Measurements from ENCODE around the gene APC2. TPM values are rescaled to one million over a fixed set of nuclear protein-coding genes. Genes with fewer than 3 reads are reported as not detected.
A peak's percentile ranks its signal among the peaks of the same experiment; 100 is the strongest.
"Not testable (repeated sequence)": the region's sequence is repeated elsewhere in the genome, so short reads cannot be mapped to it uniquely, and the experiment has no call there.

The APC2 gene
- total RNA-seq, 1 experiment from 2014 or later = 0.31 TPM

- peak within 1 kb of the TSS; percentile 61 for H3K4me3 ChIP-seq (ENCODE audit: insufficient read depth, low read depth, low read length)
- H3K27me3 ChIP-seq (ENCODE audit: control insufficient read depth, insufficient read depth, low read length) = peaks cover 19% of the 10 kb centered on the region
- peak; percentile 100 for DNase-seq
- H3K36me3 ChIP-seq (replicated peaks; ENCODE audit: control insufficient read depth, insufficient read depth, low read length) = no peaks in the 10 kb centered on the region
Measured at GRCh38 chr19:1490311-1491113, 40.6 kb downstream of the APC2 start, which contains the start of gene PCSK4. PCSK4 (minus strand) TSS chr19:1490350; CDS start chr19:1490346, 4 bp downstream.

DNA sequence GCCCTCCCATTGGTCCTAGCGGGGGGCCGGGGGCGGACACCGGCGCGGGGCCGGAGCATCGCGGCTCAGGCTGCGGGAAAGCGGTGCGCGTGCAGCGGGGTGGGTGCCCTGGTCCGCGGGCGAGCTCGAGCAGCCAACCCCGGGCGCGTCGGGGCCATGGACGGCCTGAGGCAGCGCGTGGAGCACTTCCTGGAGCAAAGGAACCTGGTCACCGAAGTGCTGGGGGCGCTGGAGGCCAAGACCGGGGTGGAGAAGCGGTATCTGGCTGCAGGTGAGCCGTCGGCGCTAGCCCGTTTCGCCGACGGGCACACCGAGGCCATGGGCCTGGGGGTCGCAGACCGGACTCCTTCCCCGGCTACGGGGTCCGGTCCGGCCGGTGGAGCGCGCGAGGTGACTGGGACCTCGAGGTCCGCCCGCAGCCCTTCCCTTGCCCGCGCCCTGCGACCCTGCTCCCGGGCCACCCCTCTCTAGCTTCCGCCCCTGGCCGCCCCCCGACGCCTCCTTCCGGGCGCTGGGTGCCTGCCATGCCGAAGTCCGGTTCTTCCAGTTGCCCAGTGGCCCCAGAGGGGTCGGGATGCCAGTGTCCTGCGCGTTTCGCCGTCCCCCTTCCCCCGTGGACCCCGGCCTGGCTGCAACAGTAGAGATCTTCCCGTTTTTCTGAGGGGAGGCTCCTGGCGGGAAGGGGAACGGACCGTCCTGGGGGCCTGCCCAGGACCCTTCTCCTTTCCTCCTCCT lies 41.4 kb downstream of the APC2 start, which contains the start of gene REEP6:
REEP6 (plus strand) TSS at position 68 of the 735 bp plus-strand sequence; CDS start at position 157, 89 bp downstream.
- no peak for DNase-seq
- Histone ChIP-seq H3K36me3 (replicated peaks; ENCODE audit: control insufficient read depth, insufficient read depth, low read length) (no peaks in the 10 kb centered on the region), H3K4me3 (ENCODE audit: insufficient read depth, low read depth, low read length) (peak within 1 kb of the TSS; percentile 61), H3K27me3 (ENCODE audit: control insufficient read depth, insufficient read depth, low read length) (peaks cover 19% of the 10 kb centered on the region)

DNA sequence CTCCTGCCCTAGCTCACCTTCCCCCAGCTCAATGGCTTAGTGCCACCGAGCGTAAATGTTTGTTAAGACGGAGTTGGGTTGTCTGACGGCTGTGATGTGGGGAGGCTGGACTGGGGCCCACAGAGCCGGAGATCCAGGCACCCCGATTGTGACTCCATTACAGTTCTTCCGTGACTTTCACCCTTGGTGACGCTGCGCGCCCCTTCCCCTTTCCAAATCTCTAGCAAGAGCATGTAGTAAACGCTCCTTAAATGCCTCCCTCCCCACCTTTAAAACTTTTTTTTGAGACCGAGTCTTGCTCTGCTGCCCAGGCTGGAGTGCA lies 41.9 kb downstream of the APC2 start:
- Histone ChIP-seq H3K4me3 (ENCODE audit: insufficient read depth, low read depth, low read length) (peak overlapping the region; percentile 61), H3K27me3 (ENCODE audit: control insufficient read depth, insufficient read depth, low read length) (peaks cover 19% of the 10 kb centered on the region), H3K36me3 (replicated peaks; ENCODE audit: control insufficient read depth, insufficient read depth, low read length) (no peaks in the 10 kb centered on the region)
- DNase-seq = no peak

DNA sequence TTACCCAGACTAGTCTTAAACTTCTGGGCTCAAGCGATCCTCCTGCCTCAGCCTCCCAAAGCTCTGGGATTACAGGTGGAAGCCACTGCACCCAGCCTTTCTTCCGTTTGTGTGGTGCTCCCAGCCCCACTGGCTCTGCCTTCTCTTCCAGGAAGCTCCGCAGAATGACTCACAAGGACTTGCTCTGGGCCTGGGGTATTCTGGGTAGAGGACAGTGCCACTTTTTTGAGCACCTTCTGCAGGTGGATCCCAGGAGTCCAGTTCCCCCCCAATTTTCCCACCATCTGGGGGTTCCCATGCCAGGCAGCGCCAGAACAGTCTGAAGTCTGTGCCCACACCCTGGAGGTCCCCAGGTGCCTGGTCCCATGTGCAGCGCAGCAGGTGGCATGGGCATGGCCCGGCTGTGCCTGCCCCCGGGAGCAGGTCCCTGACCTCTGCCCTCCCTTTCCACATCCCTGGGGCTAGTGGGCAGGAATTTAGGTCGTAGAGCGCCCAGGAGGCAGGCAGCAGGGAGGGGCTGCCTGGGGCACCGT lies 42.6 kb downstream of the APC2 start:
- DNase-seq = no peak
- H3K36me3 ChIP-seq (replicated peaks; ENCODE audit: control insufficient read depth, insufficient read depth, low read length) = no peaks in the 10 kb centered on the region
- no peak overlapping the region for H3K4me3 ChIP-seq (ENCODE audit: insufficient read depth, low read depth, low read length)
- peaks cover 19% of the 10 kb centered on the region for H3K27me3 ChIP-seq (ENCODE audit: control insufficient read depth, insufficient read depth, low read length)

DNA sequence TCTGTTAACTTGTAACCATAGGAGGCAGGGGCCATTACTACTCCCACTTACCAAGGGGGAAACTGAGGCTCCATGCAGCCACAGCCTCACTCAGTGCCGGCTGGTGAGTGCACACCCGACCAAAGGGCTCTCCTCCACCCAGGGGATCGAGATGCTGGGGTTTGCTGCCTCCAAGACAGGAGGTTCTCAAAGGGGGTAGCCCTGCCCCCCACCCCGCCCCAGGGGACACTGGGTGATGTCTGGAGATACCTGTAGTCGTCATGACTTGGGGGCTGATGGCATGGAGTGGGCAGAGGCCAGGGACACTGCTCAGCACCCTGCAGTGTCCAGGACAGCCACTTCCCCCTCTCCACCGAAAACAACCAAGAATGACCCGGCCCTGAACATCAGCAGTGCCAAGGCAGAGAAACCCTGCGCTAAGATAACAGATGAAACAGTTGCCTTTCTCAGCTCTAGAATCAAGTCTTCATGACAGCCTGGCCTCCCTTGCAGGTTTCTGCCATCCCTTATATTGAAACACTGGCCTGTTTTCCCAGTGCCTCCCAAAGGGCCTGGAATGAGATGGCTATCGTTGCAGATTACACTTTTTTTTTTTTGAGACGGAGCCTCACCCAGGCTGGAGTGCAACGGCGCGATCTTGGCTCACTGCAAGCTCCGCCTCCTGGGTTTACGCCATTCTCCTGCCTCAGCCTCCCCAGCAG lies 44.3 kb downstream of the APC2 start:
- no peak overlapping the region for H3K4me3 ChIP-seq (ENCODE audit: insufficient read depth, low read depth, low read length)
- H3K27me3 ChIP-seq (ENCODE audit: control insufficient read depth, insufficient read depth, low read length) = peaks cover 19% of the 10 kb centered on the region
- no peaks in the 10 kb centered on the region for H3K36me3 ChIP-seq (replicated peaks; ENCODE audit: control insufficient read depth, insufficient read depth, low read length)
- no peak for DNase-seq

DNA sequence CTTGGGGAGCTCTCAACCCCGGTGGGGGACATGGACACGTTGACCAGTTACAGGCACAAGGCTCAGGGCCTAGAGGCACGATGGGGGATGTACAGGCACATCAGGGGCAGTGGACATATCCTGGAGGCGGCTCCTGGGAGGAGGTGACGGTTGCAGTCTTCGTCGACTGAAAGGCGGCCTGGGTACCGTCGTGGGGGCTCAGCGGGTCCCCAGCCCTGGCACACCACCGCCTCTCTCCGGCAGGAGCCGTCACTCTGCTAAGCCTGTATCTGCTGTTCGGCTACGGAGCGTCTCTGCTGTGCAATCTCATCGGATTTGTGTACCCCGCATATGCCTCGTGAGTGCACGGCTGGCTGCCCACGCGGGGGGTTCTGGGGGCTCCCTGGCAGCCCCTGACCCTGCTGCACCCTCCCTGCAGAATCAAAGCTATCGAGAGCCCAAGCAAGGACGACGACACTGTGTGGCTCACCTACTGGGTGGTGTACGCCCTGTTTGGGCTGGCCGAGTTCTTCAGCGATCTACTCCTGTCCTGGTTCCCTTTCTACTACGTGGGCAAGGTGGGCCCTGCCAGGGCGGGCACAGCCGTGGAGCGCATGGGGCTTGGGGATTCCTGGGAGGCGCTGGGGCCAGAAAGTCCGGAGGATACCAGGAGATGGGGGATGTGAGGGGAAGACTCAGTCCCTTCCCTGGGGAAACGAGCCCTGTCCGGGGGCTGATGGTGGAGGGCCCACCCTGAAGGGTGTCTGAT lies 45.3 kb downstream of the APC2 start:
- Histone ChIP-seq H3K4me3 (ENCODE audit: insufficient read depth, low read depth, low read length) (no peak overlapping the region), H3K27me3 (ENCODE audit: control insufficient read depth, insufficient read depth, low read length) (peaks cover 17% of the 10 kb centered on the region), H3K36me3 (replicated peaks; ENCODE audit: control insufficient read depth, insufficient read depth, low read length) (no peaks in the 10 kb centered on the region)
- no peak for DNase-seq

DNA sequence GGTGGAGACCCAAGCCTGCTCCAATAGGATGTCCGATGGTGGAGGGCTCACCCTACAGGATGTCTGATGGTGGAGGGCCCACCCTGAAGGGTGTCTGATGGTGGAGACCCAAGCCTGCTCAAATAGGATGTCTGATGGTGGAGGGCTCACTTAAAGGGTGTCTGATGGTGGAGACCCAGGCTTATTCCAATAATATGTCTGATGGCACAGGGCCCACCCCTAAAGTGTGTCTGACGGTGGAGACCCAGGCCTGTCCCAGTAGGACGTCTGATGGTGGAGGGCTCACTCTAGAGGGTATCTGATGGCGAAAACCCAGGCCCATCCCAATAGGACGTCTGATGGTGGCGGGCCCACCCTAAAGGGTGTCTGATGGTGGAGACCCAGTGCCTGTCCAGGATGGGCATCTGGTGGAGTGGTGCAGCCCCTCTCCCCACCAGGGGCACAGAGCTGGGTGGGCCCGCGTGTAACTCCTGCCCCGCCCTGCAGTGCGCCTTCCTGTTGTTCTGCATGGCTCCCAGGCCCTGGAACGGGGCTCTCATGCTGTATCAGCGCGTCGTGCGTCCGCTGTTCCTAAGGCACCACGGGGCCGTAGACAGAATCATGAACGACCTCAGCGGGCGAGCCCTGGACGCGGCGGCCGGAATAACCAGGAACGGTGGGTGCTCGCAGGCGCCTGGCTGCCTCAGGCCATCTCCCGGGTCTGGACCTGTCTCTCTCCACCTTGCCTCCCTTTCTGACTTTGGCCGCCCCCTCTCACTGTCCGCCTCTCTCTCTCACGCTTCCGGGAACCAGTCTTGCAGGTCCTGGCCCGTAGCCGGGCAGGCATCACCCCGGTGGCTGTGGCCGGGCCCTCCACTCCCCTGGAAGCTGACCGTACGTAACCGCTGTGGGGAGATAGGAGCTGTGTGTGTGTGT lies 46.1 kb downstream of the APC2 start:
- H3K4me3 ChIP-seq (ENCODE audit: insufficient read depth, low read depth, low read length) = no peak overlapping the region
- no peaks in the 10 kb centered on the region for H3K36me3 ChIP-seq (replicated peaks; ENCODE audit: control insufficient read depth, insufficient read depth, low read length)
- no peak for DNase-seq
- H3K27me3 ChIP-seq (ENCODE audit: control insufficient read depth, insufficient read depth, low read length) = peaks cover 17% of the 10 kb centered on the region

- peaks cover 8% of the 10 kb centered on the region for H3K27me3 ChIP-seq (ENCODE audit: control insufficient read depth, insufficient read depth, low read length)
- H3K36me3 ChIP-seq (replicated peaks; ENCODE audit: control insufficient read depth, insufficient read depth, low read length) = no peaks in the 10 kb centered on the region
- no peak overlapping the region for H3K4me3 ChIP-seq (ENCODE audit: insufficient read depth, low read depth, low read length)
- no peak for DNase-seq
Measured at GRCh38 chr19:1496714-1497577, 47.0 kb downstream of the APC2 start.

DNA sequence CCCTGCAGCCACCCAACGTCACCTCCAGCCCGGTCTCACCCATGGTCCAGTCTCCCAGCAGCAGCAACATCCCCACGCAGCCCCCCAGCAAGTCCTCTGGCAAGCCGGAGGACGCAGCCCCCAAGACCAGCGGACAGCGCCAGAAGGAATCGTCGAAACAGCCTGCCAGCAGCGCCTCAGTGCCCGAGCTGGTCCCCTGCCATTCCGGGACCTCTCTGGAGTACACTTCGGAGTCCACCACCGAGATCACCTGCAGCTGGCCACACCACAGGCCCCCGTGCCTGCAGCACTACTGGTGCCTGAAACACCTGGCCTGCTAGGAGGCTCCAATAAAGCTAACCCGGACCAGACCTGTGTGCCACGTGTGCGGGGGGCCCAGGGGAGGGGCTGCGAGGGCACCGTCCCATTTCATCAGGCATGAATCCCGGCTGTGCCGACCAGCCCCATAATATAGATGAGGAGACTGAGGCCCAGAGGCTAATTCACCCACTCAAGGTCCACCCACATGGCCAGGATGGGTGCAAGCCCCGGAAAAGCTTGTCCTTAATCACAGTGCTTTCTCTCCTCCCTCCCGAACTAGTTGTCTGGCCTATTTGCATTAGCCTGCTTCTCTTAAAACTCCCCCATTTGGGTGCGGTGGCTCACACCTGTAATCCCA lies 47.8 kb downstream of the APC2 start:
- H3K4me3 ChIP-seq (ENCODE audit: insufficient read depth, low read depth, low read length) = no peak overlapping the region
- no peaks in the 10 kb centered on the region for H3K36me3 ChIP-seq (replicated peaks; ENCODE audit: control insufficient read depth, insufficient read depth, low read length)
- H3K27me3 ChIP-seq (ENCODE audit: control insufficient read depth, insufficient read depth, low read length) = peaks cover 3% of the 10 kb centered on the region; the same call in 1 of the 2 replicates
- no peak for DNase-seq

- peaks cover 12% of the 10 kb centered on the region for H3K27me3 ChIP-seq (ENCODE audit: control insufficient read depth, insufficient read depth, low read length)
- DNase-seq = not testable (repeated sequence)
Measured at GRCh38 chr19:1499231-1499630, 49.3 kb downstream of the APC2 start.

GRCh38 chr19:1501200-1501595 lies 51.3 kb downstream of the APC2 start:
- H3K4me3 ChIP-seq (ENCODE audit: insufficient read depth, low read depth, low read length) = no peak overlapping the region
- no peak for DNase-seq
- peaks cover 12% of the 10 kb centered on the region for H3K27me3 ChIP-seq (ENCODE audit: control insufficient read depth, insufficient read depth, low read length)
- H3K36me3 ChIP-seq (replicated peaks; ENCODE audit: control insufficient read depth, insufficient read depth, low read length) = no peaks in the 10 kb centered on the region

More at GRCh38 chr19:1499231-1499630, 49.3 kb downstream of the APC2 start:
- not testable (repeated sequence) for H3K4me3 ChIP-seq (ENCODE audit: insufficient read depth, low read depth, low read length); H3K36me3 ChIP-seq (replicated peaks; ENCODE audit: control insufficient read depth, insufficient read depth, low read length)

- Histone ChIP-seq H3K4me3 (ENCODE audit: insufficient read depth, low read depth, low read length) (no peak overlapping the region), H3K36me3 (replicated peaks; ENCODE audit: control insufficient read depth, insufficient read depth, low read length) (no peaks in the 10 kb centered on the region), H3K27me3 (ENCODE audit: control insufficient read depth, insufficient read depth, low read length) (peaks cover 12% of the 10 kb centered on the region)
- no peak for DNase-seq
Measured at GRCh38 chr19:1502433-1503088, 52.6 kb downstream of the APC2 start.

Measured in H7 (cell line).